ENCODE data around the gene HOXC4. TPM values are rescaled to one million over a fixed set of nuclear protein-coding genes. Genes with fewer than 3 reads are reported as not detected.
A peak's percentile ranks its signal among the peaks of the same experiment; 100 is the strongest.

HOXC4 gene
- total and polyA plus RNA-seq, 7 experiments from 2014 or later = 0.24 to 0.98 TPM; not detected in 5

DNA sequence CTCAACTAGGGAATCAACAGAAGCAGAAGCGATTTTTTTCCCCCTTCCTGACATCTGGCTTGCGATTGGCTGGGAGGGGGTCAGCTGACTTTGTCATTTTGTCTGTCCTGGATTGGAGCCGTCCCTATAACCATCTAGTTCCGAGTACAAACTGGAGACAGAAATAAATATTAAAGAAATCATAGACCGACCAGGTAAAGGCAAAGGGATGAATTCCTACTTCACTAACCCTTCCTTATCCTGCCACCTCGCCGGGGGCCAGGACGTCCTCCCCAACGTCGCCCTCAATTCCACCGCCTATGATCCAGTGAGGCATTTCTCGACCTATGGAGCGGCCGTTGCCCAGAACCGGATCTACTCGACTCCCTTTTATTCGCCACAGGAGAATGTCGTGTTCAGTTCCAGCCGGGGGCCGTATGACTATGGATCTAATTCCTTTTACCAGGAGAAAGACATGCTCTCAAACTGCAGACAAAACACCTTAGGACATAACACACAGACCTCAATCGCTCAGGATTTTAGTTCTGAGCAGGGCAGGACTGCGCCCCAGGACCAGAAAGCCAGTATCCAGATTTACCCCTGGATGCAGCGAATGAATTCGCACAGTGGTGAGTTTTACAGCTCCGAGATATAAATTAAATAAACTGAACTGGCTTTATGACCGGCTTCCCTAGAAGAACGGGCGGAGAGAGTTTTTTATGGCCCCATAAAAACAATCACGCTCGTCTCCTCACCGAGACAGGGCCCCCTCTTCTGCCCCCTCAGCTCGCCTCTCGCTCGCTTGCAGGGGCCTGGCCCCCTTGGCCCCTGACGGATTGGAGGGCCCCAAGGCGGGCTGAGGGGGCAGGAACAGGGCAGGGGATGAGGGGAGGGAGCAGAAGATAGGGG is 25.1 kb upstream of the HOXC4 start, which contains the start of gene HOXC6:
Gene HOXC6, plus strand, starts transcription at position 127 of the 888 bp plus-strand sequence. Its CDS starts 82 bp downstream, at position 209.
- H3K9me3 Mint-ChIP-seq = peaks cover 0 to 7% (median 4%) of the 10 kb centered on the region in 11 donors
- no peak for ATAC-seq
- peaks cover 4 to 15% of the 10 kb centered on the region in 2 donors for H3K4me1 ChIP-seq (ENCODE audit: control insufficient read depth in 2 of 2, insufficient read depth in 2 of 2, low read length in 2 of 2)
- peak within 1 kb of the TSS in 4 of 10 donors; percentile 5 to 50 (median 38) for H3K4me3 Mint-ChIP-seq
- peaks cover 13 to 48% (median 29%) of the 10 kb centered on the region in 7 donors for H3K4me1 Mint-ChIP-seq
- H3K4me3 ChIP-seq (ENCODE audit: low read length) = no peak within 1 kb of the TSS
- ChIA-PET POLR2A (no interaction called here), CTCF (no interaction called here)
- peaks cover 21 to 74% of the 10 kb centered on the region in 2 donors for H3K27me3 ChIP-seq (ENCODE audit: control insufficient read depth in 2 of 2, insufficient read depth in 2 of 2, low read length in 2 of 2)
- peaks cover 77 to 95% (median 90%) of the 10 kb centered on the region in 5 donors for H3K27me3 Mint-ChIP-seq
- H3K9me3 ChIP-seq (ENCODE audit: control insufficient read depth in 2 of 3, low read length in 3 of 3) = peaks cover 0 to 5% (median 0%) of the 10 kb centered on the region in 3 experiments
- DNase-seq = no peak
- H3K36me3 Mint-ChIP-seq = no peaks in the 10 kb centered on the region
- no peak within 1 kb of the TSS for H3K27ac ChIP-seq (ENCODE audit: low read depth, low read length)
- intact Hi-C loops (cut with micrococcal nuclease) = loop anchor here in 1 of 2 donors (5.0 kb wide), 1 partner anchor 41 kb away; the partner anchor contains the start of gene HOXC10
- H3K36me3 ChIP-seq (ENCODE audit: control insufficient read depth in 2 of 3, insufficient read depth in 3 of 3, low read length in 3 of 3) = no peaks in the 10 kb centered on the region
- no peak within 1 kb of the TSS for H3K27ac Mint-ChIP-seq

GRCh38 chr12:54029529-54030441 is 23.9 kb upstream of the HOXC4 start:
- ChIA-PET POLR2A (interaction anchor here (0.8 to 0.9 kb wide), 2 partner anchors 21 to 24 kb away, joined by 3 to 4 read pairs; partner anchors contain the start of gene HOXC4), CTCF (interaction anchor here (0.7 kb wide), 1 partner anchor 370 kb away, joined by 3 read pairs; no protein-coding TSS in a partner anchor)
- H3K36me3 ChIP-seq (ENCODE audit: control insufficient read depth in 2 of 3, insufficient read depth in 3 of 3, low read length in 3 of 3) = no peaks in the 10 kb centered on the region
- Mint-ChIP-seq H3K36me3 (no peaks in the 10 kb centered on the region), H3K4me3 (peak overlapping the region in 3 of 10 donors; percentile 37 to 58 (median 47)), H3K27ac (peak overlapping the region in 2 of 9 donors; percentile 29 to 57), H3K9me3 (peaks cover 0 to 7% (median 4%) of the 10 kb centered on the region in 11 donors), H3K4me1 (peaks cover 15 to 55% (median 36%) of the 10 kb centered on the region in 7 donors), H3K27me3 (peaks cover 75 to 93% (median 87%) of the 10 kb centered on the region in 5 donors)
- no peak for ATAC-seq
- H3K27ac ChIP-seq (ENCODE audit: low read depth, low read length) = no peak overlapping the region
- intact Hi-C loops (cut with micrococcal nuclease) = loop anchor here in 1 of 2 donors (5.0 kb wide), 3 partner anchors 32 to 67 kb away; partner anchors contain the start of gene HOXC10
- H3K27me3 ChIP-seq (ENCODE audit: control insufficient read depth in 2 of 2, insufficient read depth in 2 of 2, low read length in 2 of 2) = peaks cover 21 to 80% of the 10 kb centered on the region in 2 donors
- H3K9me3 ChIP-seq (ENCODE audit: control insufficient read depth in 2 of 3, low read length in 3 of 3) = peaks cover 0 to 5% (median 0%) of the 10 kb centered on the region in 3 experiments
- no peak overlapping the region for H3K4me3 ChIP-seq (ENCODE audit: low read length)
- DNase-seq = no peak
- H3K4me1 ChIP-seq (ENCODE audit: control insufficient read depth in 2 of 2, insufficient read depth in 2 of 2, low read length in 2 of 2) = peaks cover 7 to 15% of the 10 kb centered on the region in 2 donors

DNA sequence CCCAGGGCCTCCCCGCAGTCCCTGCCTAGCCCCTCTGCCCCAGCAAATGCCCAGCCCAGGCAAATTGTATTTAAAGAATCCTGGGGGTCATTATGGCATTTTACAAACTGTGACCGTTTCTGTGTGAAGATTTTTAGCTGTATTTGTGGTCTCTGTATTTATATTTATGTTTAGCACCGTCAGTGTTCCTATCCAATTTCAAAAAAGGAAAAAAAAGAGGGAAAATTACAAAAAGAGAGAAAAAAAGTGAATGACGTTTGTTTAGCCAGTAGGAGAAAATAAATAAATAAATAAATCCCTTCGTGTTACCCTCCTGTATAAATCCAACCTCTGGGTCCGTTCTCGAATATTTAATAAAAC is 23.2 kb upstream of the HOXC4 start:
- Histone ChIP-seq H3K9me3 (ENCODE audit: control insufficient read depth in 2 of 3, low read length in 3 of 3) (peaks cover 0 to 5% (median 0%) of the 10 kb centered on the region in 3 experiments), H3K27ac (ENCODE audit: low read depth, low read length) (no peak overlapping the region), H3K4me3 (ENCODE audit: low read length) (no peak overlapping the region), H3K27me3 (ENCODE audit: control insufficient read depth in 2 of 2, insufficient read depth in 2 of 2, low read length in 2 of 2) (peaks cover 25 to 84% of the 10 kb centered on the region in 2 donors), H3K36me3 (ENCODE audit: control insufficient read depth in 2 of 3, insufficient read depth in 3 of 3, low read length in 3 of 3) (no peaks in the 10 kb centered on the region), H3K4me1 (ENCODE audit: control insufficient read depth in 2 of 2, insufficient read depth in 2 of 2, low read length in 2 of 2) (peaks cover 7 to 15% of the 10 kb centered on the region in 2 donors)
- ChIA-PET POLR2A (interaction anchor here (0.6 to 0.9 kb wide), 2 partner anchors 21 to 43 kb away, joined by 3 read pairs; no protein-coding TSS in a partner anchor), CTCF (interaction anchor here (0.6 to 0.7 kb wide), 2 partner anchors 147 to 369 kb away, joined by 3 to 6 read pairs; no protein-coding TSS in a partner anchor)
- ATAC-seq (no peak), DNase-seq (no peak)
- Mint-ChIP-seq H3K9me3 (peaks cover 0 to 7% (median 4%) of the 10 kb centered on the region in 11 donors), H3K36me3 (no peaks in the 10 kb centered on the region), H3K4me3 (peak overlapping the region in 2 of 10 donors; percentile 47 to 50), H3K27ac (peak overlapping the region in 1 of 9 donors; percentile 13), H3K4me1 (peaks cover 18 to 59% (median 36%) of the 10 kb centered on the region in 7 donors), H3K27me3 (peaks cover 75 to 93% (median 87%) of the 10 kb centered on the region in 5 donors)
- intact Hi-C loops (cut with micrococcal nuclease) = loop anchor here in 1 of 2 donors (5.0 kb wide), 2 partner anchors 33 to 68 kb away; no protein-coding TSS in a partner anchor

DNA sequence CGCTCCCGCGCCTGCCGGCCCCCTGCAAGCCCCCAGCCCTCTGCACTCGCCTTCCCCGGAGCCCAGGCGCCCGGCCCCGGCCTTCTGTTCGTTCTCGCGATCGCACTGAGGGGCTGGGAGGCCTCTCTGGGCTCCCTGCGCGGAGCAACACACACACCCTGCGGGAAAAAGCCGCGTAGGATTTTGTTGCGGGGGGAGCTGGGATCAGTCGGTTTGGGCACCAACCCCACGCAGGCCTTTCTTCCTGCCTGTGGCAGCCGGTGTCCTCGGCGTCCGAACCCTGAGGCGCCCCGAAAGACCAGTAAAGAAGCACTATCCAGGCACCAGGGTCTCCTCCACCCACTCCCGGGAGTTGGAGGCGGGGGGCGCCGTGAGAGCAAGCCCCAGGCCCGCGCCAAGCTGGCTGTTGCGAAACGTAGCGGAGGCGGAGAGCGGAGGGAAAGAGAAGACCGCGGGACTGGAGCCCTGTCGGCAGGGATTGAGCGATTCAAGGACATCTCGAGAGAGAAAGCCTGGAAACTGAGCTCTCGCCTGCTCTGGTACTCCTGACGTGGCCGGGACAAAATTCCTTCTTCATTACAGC is 22.7 kb upstream of the HOXC4 start:
- Histone ChIP-seq H3K36me3 (ENCODE audit: control insufficient read depth in 2 of 3, insufficient read depth in 3 of 3, low read length in 3 of 3) (no peaks in the 10 kb centered on the region), H3K27ac (ENCODE audit: low read depth, low read length) (no peak overlapping the region), H3K27me3 (ENCODE audit: control insufficient read depth in 2 of 2, insufficient read depth in 2 of 2, low read length in 2 of 2) (peaks cover 25 to 78% of the 10 kb centered on the region in 2 donors), H3K9me3 (ENCODE audit: control insufficient read depth in 2 of 3, low read length in 3 of 3) (peaks cover 0 to 5% (median 0%) of the 10 kb centered on the region in 3 experiments), H3K4me3 (ENCODE audit: low read length) (no peak overlapping the region), H3K4me1 (ENCODE audit: control insufficient read depth in 2 of 2, insufficient read depth in 2 of 2, low read length in 2 of 2) (peaks cover 7 to 15% of the 10 kb centered on the region in 2 donors)
- ATAC-seq (no peak), DNase-seq (no peak)
- Mint-ChIP-seq H3K36me3 (peaks cover 0 to 4% (median 0%) of the 10 kb centered on the region in 5 donors), H3K27me3 (peaks cover 76 to 93% (median 86%) of the 10 kb centered on the region in 5 donors), H3K9me3 (peaks cover 0 to 7% (median 4%) of the 10 kb centered on the region in 11 donors), H3K4me1 (peaks cover 18 to 59% (median 36%) of the 10 kb centered on the region in 7 donors), H3K27ac (no peak overlapping the region), H3K4me3 (peak overlapping the region in 3 of 10 donors; percentile 10 to 45 (median 43))
- ChIA-PET POLR2A (interaction anchor here (0.6 kb wide), 1 partner anchor 43 kb away, joined by 3 read pairs; no protein-coding TSS in a partner anchor), CTCF (interaction anchor here (0.6 to 2.2 kb wide), 4 partner anchors 20 to 185 kb away, joined by 3 to 9 read pairs (median 4); no protein-coding TSS in a partner anchor)
- intact Hi-C loops (cut with micrococcal nuclease) = loop anchor here in 1 of 2 donors (5.0 kb wide), 2 partner anchors 34 to 69 kb away; no protein-coding TSS in a partner anchor

GRCh38 chr12:54031480-54031879 is 22.2 kb upstream of the HOXC4 start:
- Histone ChIP-seq H3K4me1 (ENCODE audit: control insufficient read depth in 2 of 2, insufficient read depth in 2 of 2, low read length in 2 of 2) (peaks cover 7 to 15% of the 10 kb centered on the region in 2 donors), H3K27ac (ENCODE audit: low read depth, low read length) (no peak overlapping the region), H3K9me3 (ENCODE audit: control insufficient read depth in 2 of 3, low read length in 3 of 3) (peaks cover 0 to 5% (median 0%) of the 10 kb centered on the region in 3 experiments), H3K27me3 (ENCODE audit: control insufficient read depth in 2 of 2, insufficient read depth in 2 of 2, low read length in 2 of 2) (peaks cover 25 to 73% of the 10 kb centered on the region in 2 donors), H3K4me3 (ENCODE audit: low read length) (no peak overlapping the region), H3K36me3 (ENCODE audit: control insufficient read depth in 2 of 3, insufficient read depth in 3 of 3, low read length in 3 of 3) (no peaks in the 10 kb centered on the region)
- Mint-ChIP-seq H3K27me3 (peaks cover 77 to 93% (median 85%) of the 10 kb centered on the region in 5 donors), H3K36me3 (peaks cover 0 to 4% (median 0%) of the 10 kb centered on the region in 5 donors), H3K4me3 (peak overlapping the region in 2 of 10 donors; percentile 10 to 43), H3K4me1 (peaks cover 18 to 58% (median 36%) of the 10 kb centered on the region in 7 donors), H3K9me3 (peaks cover 0 to 7% (median 4%) of the 10 kb centered on the region in 11 donors), H3K27ac (no peak overlapping the region)
- POLR2A ChIA-PET = interaction anchor here (1.4 kb wide), 1 partner anchor 160 kb away, joined by 6 read pairs; no protein-coding TSS in a partner anchor
- intact Hi-C loops (cut with micrococcal nuclease) = loop anchor here in 1 of 2 donors (5.0 kb wide), 2 partner anchors 34 to 69 kb away; no protein-coding TSS in a partner anchor
- DNase-seq (no peak), ATAC-seq (no peak)
- CTCF ChIA-PET = interaction anchor here (0.9 to 2.2 kb wide), 8 partner anchors 8 to 185 kb away, joined by 3 to 12 read pairs (median 8); no protein-coding TSS in a partner anchor

Data from naive thymus-derived CD4-positive, alpha-beta T cell (primary cell).